ENCODE measurements around the gene TRIM22. TPM values are rescaled to one million over a fixed set of nuclear protein-coding genes. Genes with fewer than 3 reads are reported as not detected.
"Not testable (repeated sequence)": the region's sequence is repeated elsewhere in the genome, so short reads cannot be mapped to it uniquely, and the experiment has no call there.

Gene TRIM22
- total RNA-seq, 1 experiment from 2014 or later, result 0.61 TPM

- H3K79me2 ChIP-seq (ENCODE audit: insufficient read depth, low read length); CTCF ChIA-PET; H3K9me3 ChIP-seq (ENCODE audit: control insufficient read depth in 1 of 2, insufficient read depth in 1 of 2, low read depth in 1 of 2, low read length in 2 of 2); H3K27ac ChIP-seq (ENCODE audit: low read depth, low read length); BruUV-seq (replicated peaks); H3K4me1 ChIP-seq (ENCODE audit: control insufficient read depth in 1 of 2, insufficient read depth in 2 of 2, low read length in 2 of 2); H3K9ac ChIP-seq (ENCODE audit: low read length); H4K20me1 ChIP-seq (ENCODE audit: insufficient read depth); H3K4me2 ChIP-seq (ENCODE audit: low read length); H3K4me3 ChIP-seq (replicated peaks in 1 of 2; ENCODE audit: low read depth in 1 of 2, low read length in 2 of 2); H3K9me2 ChIP-seq (ENCODE audit: insufficient read depth); H3K27me3 ChIP-seq (ENCODE audit: insufficient read depth, low read length); H2AFZ ChIP-seq (ENCODE audit: low read depth, low read length, poor library complexity, severe bottlenecking); RAD21 ChIA-PET (ENCODE audit: low non-redundant PET in 1 of 2, low total read pairs in 2 of 2, uncharacterized antibody in 2 of 2, unreplicated experiment in 2 of 2); H3K36me3 ChIP-seq (ENCODE audit: control insufficient read depth in 1 of 2, insufficient read depth in 2 of 2, low read length in 2 of 2); DNase-seq (ENCODE audit: low read depth, low spot score); POLR2A ChIA-PET; ATAC-seq; intact Hi-C loops (cut with micrococcal nuclease): not testable (repeated sequence)
Observed at GRCh38 chr11:5656956-5657355, 32.6 kb upstream of the TRIM22 start.

GRCh38 chr11:5658318-5658717, 31.3 kb upstream of the TRIM22 start:
- BruUV-seq (replicated peaks), result no TSS peak
- POLR2A ChIA-PET, result no interaction called here
- CTCF ChIA-PET, result no interaction called here
- TF ChIP-seq CTCF (IDR thresholded peaks at IDR 0.05 in 2 of 3, conservative IDR thresholded peaks at IDR 0.05 in 1 of 3; ENCODE audit: borderline replicate concordance in 1 of 3, insufficient read depth in 1 of 3, low read depth in 2 of 3, low read length in 2 of 3) (no peak), POLR2A (IDR thresholded peaks at IDR 0.05; ENCODE audit: borderline replicate concordance, extremely low read depth, insufficient read depth, insufficient read length) (no peak), EZH2 (IDR thresholded peaks at IDR 0.05) (no peak), SIN3A (IDR thresholded peaks at IDR 0.05; ENCODE audit: low read depth) (no peak), REST (IDR thresholded peaks at IDR 0.05; ENCODE audit: low read depth) (no peak), ZNF274 (IDR thresholded peaks at IDR 0.05; ENCODE audit: low read depth, low read length) (no peak), EZH2phosphoT487 (IDR thresholded peaks at IDR 0.05; ENCODE audit: borderline replicate concordance) (no peak), ELF1 (IDR thresholded peaks at IDR 0.05; ENCODE audit: borderline replicate concordance, low read depth) (no peak), YY1 (IDR thresholded peaks at IDR 0.05; ENCODE audit: extremely low read depth, insufficient replicate concordance, low read depth, low read length) (no peak), CBX3 (IDR thresholded peaks at IDR 0.05; ENCODE audit: low read depth) (no peak), EGR1 (IDR thresholded peaks at IDR 0.05; ENCODE audit: low read depth) (no peak), FOSL1 (IDR thresholded peaks at IDR 0.05; ENCODE audit: low read depth) (no peak), CEBPB (IDR thresholded peaks at IDR 0.05; ENCODE audit: low read depth) (no peak), JUND (IDR thresholded peaks at IDR 0.05) (no peak), ZFX (IDR thresholded peaks at IDR 0.05) (no peak), TCF7L2 (IDR thresholded peaks at IDR 0.05; ENCODE audit: borderline replicate concordance, extremely low read depth, insufficient read depth, insufficient read length) (no peak), POLR2AphosphoS5 (IDR thresholded peaks at IDR 0.05; ENCODE audit: low read depth, low read length) (no peak), MAX (IDR thresholded peaks at IDR 0.05) (no peak), SP1 (IDR thresholded peaks at IDR 0.05; ENCODE audit: low read depth) (no peak)

More at GRCh38 chr11:5658318-5658717, 31.3 kb upstream of the TRIM22 start:
- Histone ChIP-seq H4K20me1 (ENCODE audit: insufficient read depth) (no peaks in the 10 kb centered on the region), H3K9me2 (ENCODE audit: insufficient read depth) (no peaks in the 10 kb centered on the region), H3K27me3 (ENCODE audit: insufficient read depth, low read length) (no peaks in the 10 kb centered on the region), H3K27ac (ENCODE audit: low read depth, low read length) (no peak overlapping the region), H3K79me2 (ENCODE audit: insufficient read depth, low read length) (no peaks in the 10 kb centered on the region), H2AFZ (ENCODE audit: low read depth, low read length, poor library complexity, severe bottlenecking) (no peak overlapping the region), H3K4me2 (ENCODE audit: low read length) (no peak overlapping the region), H3K4me1 (ENCODE audit: control insufficient read depth in 1 of 2, insufficient read depth in 2 of 2, low read length in 2 of 2) (no peaks in the 10 kb centered on the region), H3K9me3 (ENCODE audit: control insufficient read depth in 1 of 2, insufficient read depth in 1 of 2, low read depth in 1 of 2, low read length in 2 of 2) (no peaks in the 10 kb centered on the region), H3K36me3 (ENCODE audit: control insufficient read depth in 1 of 2, insufficient read depth in 2 of 2, low read length in 2 of 2) (no peaks in the 10 kb centered on the region), H3K9ac (ENCODE audit: low read length) (no peak overlapping the region), H3K4me3 (replicated peaks in 1 of 2; ENCODE audit: low read depth in 1 of 2, low read length in 2 of 2) (no peak overlapping the region)
- RAD21 ChIA-PET (ENCODE audit: low non-redundant PET in 1 of 2, low total read pairs in 2 of 2, uncharacterized antibody in 2 of 2, unreplicated experiment in 2 of 2), result no interaction called here
- DNase-seq (ENCODE audit: low read depth, low spot score), result no peak
- intact Hi-C loops (cut with micrococcal nuclease), result no loop called here
- no peak for ATAC-seq

Data from HCT116 (cell line).